Thymus (tissue), 11 donors: Measurements from ENCODE around the gene VAMP5. TPM values are rescaled to one million over a fixed set of nuclear protein-coding genes. Genes with fewer than 3 reads are reported as not detected.
"Not testable (repeated sequence)": the region's sequence is repeated elsewhere in the genome, so short reads cannot be mapped to it uniquely, and the experiment has no call there.

Experiments used
- DNase-seq, 9 donors: peaks; one replicate each; pipeline ENCODE4 v3.0.0-alpha.2; 2013; ENCODE audit warnings: low spot score in 9 of 9, low read depth in 6 of 9, missing footprints in 1 of 9
- H3K27ac ChIP-seq, 2 donors: one replicate each; pipeline ENCODE4 v1.5.1; 2013; ENCODE audit warnings: control low read depth in 1 of 2, low read depth in 1 of 2, low read length in 1 of 2, mild to moderate bottlenecking in 1 of 2, moderate library complexity in 1 of 2
- H3K27me3 ChIP-seq, 2 donors: one replicate each; pipeline ENCODE4 v1.5.1; 2013; ENCODE audit warnings: low read length in 1 of 2; ENCODE audit not compliant: control insufficient read depth in 2 of 2, insufficient read depth in 1 of 2
- H3K36me3 ChIP-seq, 2 donors: one replicate each; pipeline ENCODE4 v1.5.1; 2013; ENCODE audit warnings: low read length in 1 of 2, mild to moderate bottlenecking in 1 of 2, moderate library complexity in 1 of 2; ENCODE audit not compliant: control insufficient read depth in 2 of 2, insufficient read depth in 2 of 2
- H3K4me1 ChIP-seq, 2 donors: one replicate each; pipeline ENCODE4 v1.5.1; 2013; ENCODE audit warnings: low read length in 2 of 2; ENCODE audit not compliant: control insufficient read depth in 2 of 2, insufficient read depth in 2 of 2
- H3K4me3 ChIP-seq, 2 donors: one replicate each; pipeline ENCODE4 v1.5.1; 2013; ENCODE audit warnings: low read length in 2 of 2, control low read depth in 1 of 2, mild to moderate bottlenecking in 1 of 2
- H3K9me3 ChIP-seq, 2 donors: one replicate each; pipeline ENCODE4 v1.5.1; 2013; ENCODE audit warnings: low read length in 1 of 2, mild to moderate bottlenecking in 1 of 2; ENCODE audit not compliant: control insufficient read depth in 2 of 2, insufficient read depth in 1 of 2
- WGBS: extraction: QIAGEN DNeasy Blood & Tissue Kit; methylation state at CpG from one replicate; pipeline ENCODE4 v1.1.7; 2013; 5-methylcytosine and 5-hydroxymethylcytosine counted together
- polyA plus RNA-seq: library from polyadenylated mRNA; stranded (reverse); fragments of 200-250 nt; gene quantifications from one replicate; pipeline ENCODE4 v1.2.3, GENCODE V29; 2013
- total RNA-seq: library from RNA; stranded (reverse); fragments of 120-200 nt; gene quantifications from one replicate; pipeline ENCODE4 v1.2.4, GENCODE V29; 2013
- donor health status: healthy.

Gene VAMP5
- total and polyA plus RNA-seq, 2 donors: 19.0 to 93.2 TPM

DNA sequence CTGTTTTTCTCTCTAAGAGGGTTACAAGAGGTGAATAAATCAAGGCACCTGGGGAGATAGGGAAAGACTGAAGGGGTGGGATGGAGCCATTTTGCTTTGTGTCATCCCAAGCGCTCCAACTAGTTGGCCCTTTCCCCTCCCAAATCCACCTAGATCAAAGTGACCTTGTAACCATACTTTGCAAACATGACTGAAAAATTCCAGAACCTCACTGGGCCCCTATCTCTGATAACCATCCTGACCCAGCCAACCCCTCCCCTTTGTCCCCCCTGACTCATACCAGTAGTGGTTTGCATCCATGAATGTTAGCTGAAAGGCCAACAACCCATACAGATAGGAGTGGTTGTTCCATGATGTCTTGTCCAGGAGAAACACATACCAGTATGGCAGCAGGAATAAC, 26.1 kb upstream of the VAMP5 start:
- no peak overlapping the region for H3K27ac ChIP-seq
- WGBS: 100% methylated on average over 1 of the region's 1 CpG
- H3K4me1 ChIP-seq: peaks cover 3 to 15% of the 10 kb centered on the region in 2 donors
- no peaks in the 10 kb centered on the region for H3K9me3 ChIP-seq
- H3K36me3 ChIP-seq: peaks cover 19 to 36% of the 10 kb centered on the region in 2 donors
- H3K27me3 ChIP-seq: no peaks in the 10 kb centered on the region
- no peak for DNase-seq
- H3K4me3 ChIP-seq: no peak overlapping the region

DNA sequence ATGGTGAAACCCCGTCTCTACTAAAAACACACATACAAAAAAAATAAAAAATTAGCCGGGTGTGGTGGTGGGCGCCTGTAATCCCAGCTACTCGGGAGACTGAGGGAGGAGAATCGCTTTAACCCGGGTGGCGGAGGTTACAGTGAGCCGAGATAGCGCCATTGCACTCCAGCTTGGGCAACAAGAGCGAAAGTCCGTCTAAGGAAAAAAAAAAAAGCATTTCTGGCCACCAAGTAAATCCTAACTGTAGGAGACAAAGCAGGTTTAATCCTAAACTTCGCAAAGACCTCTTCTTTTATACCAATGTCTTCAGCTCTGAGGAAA, 23.9 kb upstream of the VAMP5 start:
- 92% methylated on average over 12 of the region's 12 CpGs for WGBS
- not testable (repeated sequence) for H3K27ac ChIP-seq, DNase-seq, H3K9me3 ChIP-seq, H3K27me3 ChIP-seq
- Histone ChIP-seq H3K4me3 (peak overlapping the region in 1 of 2 donors; percentile 69), H3K4me1 (peaks cover 3 to 15% of the 10 kb centered on the region in 2 donors), H3K36me3 (peaks cover 3 to 19% of the 10 kb centered on the region in 2 donors)

DNA sequence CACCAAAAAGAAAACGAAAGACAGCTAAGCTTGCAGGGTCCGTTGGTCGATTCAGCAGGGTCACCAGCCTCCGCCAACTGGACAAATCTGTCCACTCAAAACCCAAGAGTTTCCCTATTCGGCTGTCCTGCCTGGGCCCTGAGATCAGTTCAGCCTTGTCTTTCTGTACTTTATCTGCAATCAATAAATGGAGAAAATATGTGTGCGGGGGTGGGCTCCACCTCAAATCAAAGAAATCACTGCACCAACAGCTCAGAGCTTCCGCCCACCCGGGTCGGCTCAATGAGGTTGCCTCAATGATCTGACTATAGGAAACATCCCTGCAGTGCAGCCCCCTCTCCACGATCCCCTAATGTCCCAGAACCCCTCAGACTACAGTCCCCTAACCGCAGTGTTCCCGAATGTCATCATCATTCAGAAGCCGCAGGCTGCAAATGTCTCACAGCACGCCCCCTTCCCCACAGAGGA, 23.4 kb upstream of the VAMP5 start:
- H3K4me1 ChIP-seq: peaks cover 3 to 15% of the 10 kb centered on the region in 2 donors

DNA sequence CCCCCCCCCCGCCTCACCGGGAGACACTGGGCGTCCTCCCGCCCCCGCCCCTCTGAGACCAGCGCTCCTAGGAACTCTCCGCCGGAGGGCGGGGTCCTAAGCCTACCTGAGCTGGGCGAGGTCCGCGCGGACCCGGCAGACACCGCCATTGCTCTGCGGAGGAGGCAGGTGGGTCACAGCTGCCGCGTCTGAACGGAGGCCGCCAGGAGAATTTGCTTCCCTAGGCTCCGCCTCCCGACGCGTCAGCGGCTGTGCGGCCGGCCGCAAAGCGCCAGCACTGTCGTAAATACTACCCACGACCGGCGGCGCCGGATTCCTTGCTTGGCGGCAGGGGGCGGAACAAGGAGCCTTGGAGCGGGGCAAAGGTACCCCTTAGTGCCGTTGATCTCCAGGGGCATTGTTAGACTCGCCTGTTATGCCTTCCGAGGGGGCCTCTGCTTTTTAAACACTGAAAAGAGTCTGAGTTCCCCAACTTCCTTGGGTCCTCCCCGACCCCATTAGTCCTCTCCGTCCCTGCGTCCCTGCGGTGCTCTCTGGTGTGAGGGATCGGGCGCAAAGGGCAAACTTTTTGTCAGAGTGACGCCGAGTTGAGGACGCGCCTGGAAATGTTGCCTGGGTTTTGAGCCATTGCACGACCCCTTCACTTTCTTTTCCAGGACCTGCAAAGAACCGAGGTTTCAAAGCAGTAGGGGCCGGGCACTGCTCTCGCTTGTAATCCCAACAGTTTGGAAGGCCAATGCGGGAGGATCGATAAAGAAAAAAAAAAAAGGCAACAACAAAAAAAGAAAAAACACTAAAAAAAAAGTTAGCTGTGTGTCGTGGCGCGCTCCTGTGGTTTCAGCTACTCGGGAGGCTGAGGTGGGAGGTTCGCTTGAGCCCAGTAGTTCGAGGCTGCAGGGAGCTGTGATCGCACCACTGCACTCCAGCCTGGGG, 22.7 kb upstream of the VAMP5 start, which contains the start of gene GGCX:
TSS of gene GGCX (minus strand) at position 214 of the 933 bp plus-strand sequence. CDS start at position 149, 65 bp downstream.
- peaks cover 3 to 13% of the 10 kb centered on the region in 2 donors for H3K36me3 ChIP-seq
- H3K4me1 ChIP-seq: peaks cover 3 to 15% of the 10 kb centered on the region in 2 donors
- no peaks in the 10 kb centered on the region for H3K27me3 ChIP-seq
- H3K9me3 ChIP-seq: no peaks in the 10 kb centered on the region
- DNase-seq: peak; percentile 88 to 98 (median 92)
- peak within 1 kb of the TSS; percentile 96 to 97 for H3K27ac ChIP-seq
- 5% methylated on average over 64 of the region's 64 CpGs for WGBS
- H3K4me3 ChIP-seq: peak within 1 kb of the TSS; percentile 69 to 94

More for the DNA sequence above, 23.4 kb upstream of the VAMP5 start:
- WGBS: 11% methylated on average over 14 of the region's 14 CpGs
- Histone ChIP-seq H3K4me3 (peak overlapping the region; percentile 69 to 94), H3K27ac (peak overlapping the region in 1 of 2 donors; percentile 97), H3K36me3 (peaks cover 3 to 16% of the 10 kb centered on the region in 2 donors), H3K9me3 (no peaks in the 10 kb centered on the region), H3K27me3 (no peaks in the 10 kb centered on the region)
- no peak for DNase-seq

DNA sequence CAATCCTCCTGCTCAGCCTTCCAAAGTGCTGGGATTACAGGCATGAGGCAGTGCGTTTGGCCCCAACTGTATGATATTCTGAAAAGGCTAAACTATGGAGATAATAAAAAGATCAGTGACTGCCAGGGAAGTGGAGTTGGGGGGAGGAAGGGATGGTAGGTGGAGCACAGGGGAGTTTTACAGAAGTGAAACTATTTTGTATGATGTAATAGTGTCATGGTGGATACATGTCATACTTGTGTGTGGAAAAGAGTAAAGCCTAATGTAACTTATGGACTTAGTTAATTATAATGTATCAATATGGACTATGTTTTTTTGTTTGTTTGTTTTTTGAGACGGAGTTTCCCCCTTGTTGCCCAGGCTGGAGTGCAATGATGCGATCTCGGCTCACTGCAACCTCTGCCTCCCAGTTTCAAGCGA, 20.1 kb upstream of the VAMP5 start:
- Histone ChIP-seq H3K4me3 (no peak overlapping the region), H3K36me3 (no peaks in the 10 kb centered on the region), H3K27ac (no peak overlapping the region), H3K27me3 (no peaks in the 10 kb centered on the region), H3K9me3 (no peaks in the 10 kb centered on the region), H3K4me1 (peaks cover 3 to 15% of the 10 kb centered on the region in 2 donors)
- no peak for DNase-seq
- 96% methylated on average over 5 of the region's 5 CpGs for WGBS

DNA sequence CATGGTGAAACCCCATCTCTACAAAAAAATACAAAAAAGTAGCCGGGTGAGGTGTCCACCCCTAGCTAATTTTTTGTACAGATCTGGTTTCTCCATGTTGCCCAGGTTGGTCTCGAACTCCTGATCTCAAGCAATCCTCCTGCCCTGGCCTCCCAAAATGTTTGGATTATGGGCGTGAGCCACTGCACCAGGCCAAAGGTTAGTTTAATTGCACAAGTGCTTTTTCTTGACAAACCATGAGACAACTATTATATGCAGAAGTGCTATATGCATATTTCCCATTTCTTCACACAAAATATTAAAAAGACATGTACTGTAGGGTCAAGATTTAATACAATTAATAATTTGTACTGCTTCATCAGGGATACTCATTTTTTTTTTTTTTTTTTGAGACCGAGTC, 18.0 kb upstream of the VAMP5 start:
- WGBS: 85% methylated on average over 4 of the region's 4 CpGs
- no peaks in the 10 kb centered on the region for H3K36me3 ChIP-seq
- no peaks in the 10 kb centered on the region for H3K9me3 ChIP-seq
- H3K27me3 ChIP-seq: no peaks in the 10 kb centered on the region
- no peak overlapping the region for H3K27ac ChIP-seq
- no peak overlapping the region for H3K4me3 ChIP-seq
- DNase-seq: no peak
- H3K4me1 ChIP-seq: peaks cover 3 to 4% of the 10 kb centered on the region in 2 donors

DNA sequence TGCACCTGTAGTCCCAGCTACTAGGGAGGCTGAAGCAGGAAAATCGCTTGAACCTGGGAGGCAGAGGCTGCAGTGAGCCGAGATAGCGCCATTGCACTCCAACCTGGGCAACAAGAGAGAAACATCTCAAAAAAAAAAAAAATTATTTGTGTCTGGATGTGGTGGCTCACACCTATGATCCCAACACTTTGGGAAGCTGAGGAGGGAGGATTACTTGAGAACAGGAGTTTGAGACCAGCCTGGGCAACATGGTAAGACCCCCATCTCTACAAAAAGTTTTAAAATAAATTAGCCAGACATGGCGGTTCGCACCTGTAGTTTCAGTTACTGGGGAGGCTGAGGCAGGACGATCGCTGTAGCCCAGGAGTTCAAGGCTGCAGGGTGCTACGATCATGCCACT, 8.5 kb upstream of the VAMP5 start:
- H3K4me3 ChIP-seq: no peak overlapping the region
- WGBS: 96% methylated on average over 8 of the region's 8 CpGs
- H3K9me3 ChIP-seq: no peaks in the 10 kb centered on the region
- H3K27me3 ChIP-seq: no peaks in the 10 kb centered on the region
- no peak for DNase-seq
- H3K36me3 ChIP-seq: peaks cover 0 to 2% of the 10 kb centered on the region in 2 donors
- H3K4me1 ChIP-seq: peaks cover 23 to 38% of the 10 kb centered on the region in 2 donors
- no peak overlapping the region for H3K27ac ChIP-seq

- Histone ChIP-seq H3K4me1 (peaks cover 23 to 38% of the 10 kb centered on the region in 2 donors), H3K4me3 (no peak overlapping the region), H3K27ac (peak overlapping the region; percentile 20 to 62), H3K36me3 (peaks cover 0 to 8% of the 10 kb centered on the region in 2 donors), H3K27me3 (no peaks in the 10 kb centered on the region), H3K9me3 (no peaks in the 10 kb centered on the region)
- DNase-seq: no peak
- WGBS: 35% methylated on average over 3 of the region's 3 CpGs
Measured at GRCh38 chr2:85577063-85577385, 7.2 kb upstream of the VAMP5 start.
